H1 (cell line): ENCODE results near the gene RXFP1.

Experiments used
- CREB1 ChIP-seq: IDR thresholded peaks from 2 replicates; pipeline ENCODE4 v1.6.1; 2012; ENCODE audit warnings: inconsistent platforms
- EP300 ChIP-seq, 2 experiments: IDR thresholded peaks; 1 replicate in 1 of 2; 2 replicates in 1 of 2; pipeline ENCODE4 v1.6.1; 2011 to 2012; ENCODE audit warnings: low read depth in 2 of 2, low read length in 2 of 2, mild to moderate bottlenecking in 2 of 2, borderline replicate concordance in 1 of 2, inconsistent platforms in 1 of 2, moderate library complexity in 1 of 2
- EZH2 ChIP-seq: fragments of 200-600 bp; sonication (generic); IDR thresholded peaks from 2 replicates; pipeline ENCODE4 v1.7.1; 2012; ENCODE audit warnings: low read depth, mild to moderate bottlenecking, moderate library complexity, low read length, inconsistent platforms; ENCODE audit not compliant: severe bottlenecking
- GTF2F1 ChIP-seq: IDR thresholded peaks from 2 replicates; pipeline ENCODE4 v1.6.1; 2012; ENCODE audit warnings: low read depth, low read length, improper control_type of control experiment, borderline replicate concordance
- MAFK ChIP-seq: IDR thresholded peaks from 2 replicates; pipeline ENCODE4 v1.6.1; 2012; ENCODE audit warnings: low read depth, mild to moderate bottlenecking, improper control_type of control experiment, low read length
- POLR2A ChIP-seq, 2 experiments: IDR thresholded peaks; 1 replicate in 1 of 2; 2 replicates in 1 of 2; pipeline ENCODE4 v1.6.1; 2011; ENCODE audit warnings: low read depth in 2 of 2, low read length in 2 of 2, mild to moderate bottlenecking in 2 of 2; ENCODE audit errors: control extremely low read depth in 1 of 2
- POLR2AphosphoS5 ChIP-seq: IDR thresholded peaks from 2 replicates; pipeline ENCODE4 v1.6.1; 2011; ENCODE audit warnings: low read depth, low read length
- RAD21 ChIP-seq, 2 experiments: IDR thresholded peaks in 1 of 2; conservative IDR thresholded peaks in 1 of 2; 2 replicates each; pipeline ENCODE4 v1.6.1; 2011; ENCODE audit warnings: low read depth in 2 of 2, low read length in 2 of 2, improper control_type of control experiment in 1 of 2, inconsistent platforms in 1 of 2, mild to moderate bottlenecking in 1 of 2, moderate library complexity in 1 of 2
- SRF ChIP-seq: IDR thresholded peaks from 2 replicates; pipeline ENCODE4 v1.6.1; 2011; ENCODE audit warnings: mild to moderate bottlenecking, low read depth, low read length, moderate library complexity
- TAF1 ChIP-seq: IDR thresholded peaks from 2 replicates; pipeline ENCODE4 v1.6.1; 2011; ENCODE audit warnings: mild to moderate bottlenecking, low read depth, low read length
- TEAD4 ChIP-seq: IDR thresholded peaks from 2 replicates; pipeline ENCODE4 v1.6.1; 2012; ENCODE audit warnings: low read depth, low read length, inconsistent platforms, mixed read lengths
- ZNF274 ChIP-seq: IDR thresholded peaks from 2 replicates; pipeline ENCODE4 v1.7.0; 2012; ENCODE audit warnings: low read length, borderline replicate concordance; ENCODE audit errors: extremely low read depth
- TF ChIP-seq, protein P1 (sequence below), 3 experiments: IDR thresholded peaks; 1 replicate in 2 of 3; 2 replicates in 1 of 3; pipeline versions ENCODE4 v1.5.1 to v1.6.1; 2011; ENCODE audit warnings: low read length in 3 of 3, mild to moderate bottlenecking in 3 of 3, inconsistent platforms in 2 of 3, low read depth in 1 of 3, moderate library complexity in 1 of 3; ENCODE audit not compliant: insufficient read depth in 1 of 3; ENCODE audit errors: control extremely low read depth in 1 of 3
- TF ChIP-seq, protein P2 (sequence below): IDR thresholded peaks from 2 replicates; pipeline ENCODE4 v1.6.1; 2012; ENCODE audit warnings: low read length, inconsistent platforms

DNA sequence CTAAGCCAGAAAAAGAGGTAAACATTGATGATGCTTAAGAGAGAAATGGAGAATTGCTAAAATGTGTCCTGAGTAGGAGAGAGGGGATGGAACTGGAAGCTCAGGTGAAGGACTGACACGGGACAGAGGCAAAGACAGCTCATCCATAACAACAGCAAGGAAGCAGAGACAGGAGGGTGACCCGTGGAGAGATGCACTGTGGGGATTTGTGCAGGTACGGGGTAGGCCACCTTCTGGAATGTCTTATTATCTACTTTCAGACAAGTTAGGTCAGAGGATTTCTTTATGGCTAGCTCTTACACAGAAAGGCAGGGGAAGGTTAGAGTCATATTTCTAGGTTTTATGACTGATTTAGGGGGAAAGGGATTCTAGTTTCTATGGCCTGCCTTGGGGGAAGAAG is 31.7 kb downstream of the RXFP1 start:
- no peak for TF ChIP-seq GTF2F1
- no peak for TF ChIP-seq EP300 (IDR thresholded peaks at IDR 0.05; ENCODE audit: borderline replicate concordance in 1 of 2, low read depth in 2 of 2, low read length in 2 of 2)
- TF ChIP-seq ZNF274: no peak
- TF ChIP-seq, protein P1, sequence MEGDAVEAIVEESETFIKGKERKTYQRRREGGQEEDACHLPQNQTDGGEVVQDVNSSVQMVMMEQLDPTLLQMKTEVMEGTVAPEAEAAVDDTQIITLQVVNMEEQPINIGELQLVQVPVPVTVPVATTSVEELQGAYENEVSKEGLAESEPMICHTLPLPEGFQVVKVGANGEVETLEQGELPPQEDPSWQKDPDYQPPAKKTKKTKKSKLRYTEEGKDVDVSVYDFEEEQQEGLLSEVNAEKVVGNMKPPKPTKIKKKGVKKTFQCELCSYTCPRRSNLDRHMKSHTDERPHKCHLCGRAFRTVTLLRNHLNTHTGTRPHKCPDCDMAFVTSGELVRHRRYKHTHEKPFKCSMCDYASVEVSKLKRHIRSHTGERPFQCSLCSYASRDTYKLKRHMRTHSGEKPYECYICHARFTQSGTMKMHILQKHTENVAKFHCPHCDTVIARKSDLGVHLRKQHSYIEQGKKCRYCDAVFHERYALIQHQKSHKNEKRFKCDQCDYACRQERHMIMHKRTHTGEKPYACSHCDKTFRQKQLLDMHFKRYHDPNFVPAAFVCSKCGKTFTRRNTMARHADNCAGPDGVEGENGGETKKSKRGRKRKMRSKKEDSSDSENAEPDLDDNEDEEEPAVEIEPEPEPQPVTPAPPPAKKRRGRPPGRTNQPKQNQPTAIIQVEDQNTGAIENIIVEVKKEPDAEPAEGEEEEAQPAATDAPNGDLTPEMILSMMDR (IDR thresholded peaks at IDR 0.05; ENCODE audit: control extremely low read depth in 1 of 3, insufficient read depth in 1 of 3, low read depth in 1 of 3, low read length in 3 of 3): no peak
- TF ChIP-seq TAF1: no peak
- TF ChIP-seq SRF: no peak
- TF ChIP-seq CREB1: no peak
- TF ChIP-seq POLR2AphosphoS5: no peak
- TF ChIP-seq TEAD4: no peak
- TF ChIP-seq, protein P2, sequence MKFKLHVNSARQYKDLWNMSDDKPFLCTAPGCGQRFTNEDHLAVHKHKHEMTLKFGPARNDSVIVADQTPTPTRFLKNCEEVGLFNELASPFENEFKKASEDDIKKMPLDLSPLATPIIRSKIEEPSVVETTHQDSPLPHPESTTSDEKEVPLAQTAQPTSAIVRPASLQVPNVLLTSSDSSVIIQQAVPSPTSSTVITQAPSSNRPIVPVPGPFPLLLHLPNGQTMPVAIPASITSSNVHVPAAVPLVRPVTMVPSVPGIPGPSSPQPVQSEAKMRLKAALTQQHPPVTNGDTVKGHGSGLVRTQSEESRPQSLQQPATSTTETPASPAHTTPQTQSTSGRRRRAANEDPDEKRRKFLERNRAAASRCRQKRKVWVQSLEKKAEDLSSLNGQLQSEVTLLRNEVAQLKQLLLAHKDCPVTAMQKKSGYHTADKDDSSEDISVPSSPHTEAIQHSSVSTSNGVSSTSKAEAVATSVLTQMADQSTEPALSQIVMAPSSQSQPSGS: no peak
- no peak for TF ChIP-seq MAFK
- TF ChIP-seq EZH2: no peak
- TF ChIP-seq POLR2A (IDR thresholded peaks at IDR 0.05; ENCODE audit: control extremely low read depth in 1 of 2, low read depth in 2 of 2, low read length in 2 of 2): no peak
- no peak for TF ChIP-seq RAD21 (IDR thresholded peaks at IDR 0.05 in 1 of 2, conservative IDR thresholded peaks at IDR 0.05 in 1 of 2; ENCODE audit: low read depth in 2 of 2, low read length in 2 of 2)
